Measurements from ENCODE around the gene CLP1.
"Not testable (repeated sequence)": the region's sequence is repeated elsewhere in the genome, so short reads cannot be mapped to it uniquely, and the experiment has no call there.

The CLP1 gene

DNA sequence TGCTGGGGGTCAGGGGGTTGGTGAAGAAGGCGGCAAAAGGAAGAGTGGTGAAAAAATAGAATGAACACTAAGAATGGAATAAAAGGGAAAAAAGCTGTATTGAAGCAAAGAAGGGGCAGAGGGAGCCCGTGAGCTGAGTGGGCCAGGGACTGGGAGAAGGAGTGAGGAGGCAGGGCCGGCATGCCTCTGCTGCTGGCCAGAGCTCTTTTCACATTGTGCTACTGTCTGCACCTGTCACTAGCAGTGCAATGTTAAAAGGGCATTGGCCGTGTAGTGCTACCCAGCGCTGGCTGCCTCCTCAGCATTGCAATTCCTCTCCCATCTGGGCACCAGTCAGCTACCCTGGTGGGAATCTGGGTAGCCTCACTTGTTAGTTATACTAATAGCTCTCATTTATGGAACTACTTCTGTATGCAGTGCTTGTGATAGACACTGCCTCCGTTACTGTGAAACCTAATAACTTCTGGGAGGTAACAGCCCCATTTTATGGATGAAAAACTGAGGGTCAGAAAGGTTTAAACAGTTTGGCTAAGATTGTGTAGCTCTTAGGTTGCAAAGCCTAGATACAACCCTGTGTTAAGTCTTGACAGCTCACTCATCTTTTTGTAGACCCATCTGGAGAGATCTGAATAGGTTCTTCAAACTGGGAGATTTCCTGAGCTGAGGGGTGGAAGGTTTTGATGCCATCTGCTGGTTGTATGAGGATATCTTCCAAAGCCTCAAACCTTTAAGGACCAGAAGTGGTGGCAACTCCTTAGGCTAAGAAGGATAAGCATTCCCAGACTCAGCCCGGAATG is 16.4 kb upstream of the CLP1 start:
- DNase-seq (ENCODE audit: low spot score): peak; percentile 71

DNA sequence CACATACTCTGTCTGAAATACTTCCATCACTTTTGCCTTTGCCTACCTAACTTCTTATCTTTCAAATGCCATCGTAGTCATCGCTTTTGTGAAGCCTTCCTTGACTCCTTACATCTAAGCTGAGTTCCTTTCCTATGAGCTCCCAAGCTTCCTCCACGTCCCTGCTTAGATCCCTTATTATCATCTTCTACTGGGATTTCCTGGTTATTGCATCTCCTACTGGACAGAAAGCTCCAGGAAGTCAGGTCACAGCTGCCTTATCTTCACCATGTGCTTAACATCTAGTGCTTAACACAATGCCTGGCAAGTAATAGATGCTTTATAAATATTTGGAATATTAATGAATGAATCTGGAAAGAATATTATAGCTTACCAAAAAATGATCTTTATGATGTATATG is 13.8 kb upstream of the CLP1 start:
- DNase-seq (ENCODE audit: low spot score): no peak

DNA sequence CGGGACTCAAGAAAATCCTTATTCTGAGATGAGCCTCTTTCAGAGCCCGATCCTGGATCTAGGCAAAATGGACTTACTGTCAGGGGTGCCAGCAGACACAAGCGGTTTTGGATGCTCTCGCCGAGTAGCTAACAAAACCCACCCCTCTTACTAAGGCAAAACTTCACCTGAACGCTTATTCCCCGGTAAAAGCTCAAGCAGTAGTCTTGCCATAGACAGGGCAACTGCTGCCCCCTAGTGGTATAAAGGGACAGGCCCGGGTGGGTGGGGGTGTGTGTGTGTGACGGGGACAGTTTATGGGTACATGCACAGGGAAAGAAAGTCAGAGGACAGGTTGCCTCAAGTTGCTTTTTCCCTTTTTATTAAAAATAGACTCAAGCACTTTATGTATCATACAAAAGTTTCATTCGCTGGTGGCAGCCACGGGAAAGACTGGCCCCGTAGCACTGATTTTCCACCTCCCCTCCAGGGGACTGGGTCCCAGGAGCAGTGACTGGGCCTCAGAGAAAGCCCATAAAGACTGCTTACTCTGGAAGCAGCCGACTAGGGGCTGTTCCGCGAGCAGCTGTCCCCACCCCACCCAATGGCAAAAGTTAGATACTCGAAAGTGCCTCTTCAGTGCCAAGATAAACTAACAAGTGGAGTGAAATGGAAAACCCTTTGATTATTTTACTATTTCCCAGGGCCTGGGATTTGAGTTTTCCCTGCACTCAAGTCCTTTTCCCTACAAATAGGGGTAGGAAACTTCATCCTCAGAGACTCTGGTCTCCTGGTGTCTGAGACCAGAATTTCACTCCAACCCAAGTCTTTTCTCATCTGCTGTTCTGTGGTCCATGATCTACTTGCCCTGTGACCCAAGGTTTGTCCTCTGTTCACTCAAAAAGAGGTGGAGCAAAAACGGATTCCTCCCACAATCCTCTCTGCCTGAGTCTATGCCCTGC is 12.5 kb upstream of the CLP1 start:
- peak; percentile 82 for DNase-seq (ENCODE audit: low spot score)

DNA sequence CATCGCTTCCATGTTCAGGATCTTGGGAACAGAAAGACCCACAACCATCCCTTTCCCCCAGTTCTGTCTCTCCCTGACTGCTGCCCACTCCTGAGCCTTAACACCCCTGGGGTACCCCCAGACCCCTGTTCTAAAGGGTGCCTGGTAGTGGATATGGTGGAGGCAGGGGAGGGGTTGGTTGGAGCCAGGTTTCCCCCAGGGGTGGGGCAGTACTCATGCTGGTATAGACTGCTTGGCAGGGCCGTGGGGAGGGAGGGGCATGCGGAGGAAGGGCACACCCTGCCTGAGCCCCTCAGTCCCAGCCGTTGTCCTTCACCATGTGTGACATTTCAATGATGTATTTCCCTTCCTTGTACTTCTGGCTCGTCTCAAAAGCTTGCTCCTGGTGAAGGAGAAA is 11.9 kb upstream of the CLP1 start:
- DNase-seq (ENCODE audit: low spot score): no peak

DNA sequence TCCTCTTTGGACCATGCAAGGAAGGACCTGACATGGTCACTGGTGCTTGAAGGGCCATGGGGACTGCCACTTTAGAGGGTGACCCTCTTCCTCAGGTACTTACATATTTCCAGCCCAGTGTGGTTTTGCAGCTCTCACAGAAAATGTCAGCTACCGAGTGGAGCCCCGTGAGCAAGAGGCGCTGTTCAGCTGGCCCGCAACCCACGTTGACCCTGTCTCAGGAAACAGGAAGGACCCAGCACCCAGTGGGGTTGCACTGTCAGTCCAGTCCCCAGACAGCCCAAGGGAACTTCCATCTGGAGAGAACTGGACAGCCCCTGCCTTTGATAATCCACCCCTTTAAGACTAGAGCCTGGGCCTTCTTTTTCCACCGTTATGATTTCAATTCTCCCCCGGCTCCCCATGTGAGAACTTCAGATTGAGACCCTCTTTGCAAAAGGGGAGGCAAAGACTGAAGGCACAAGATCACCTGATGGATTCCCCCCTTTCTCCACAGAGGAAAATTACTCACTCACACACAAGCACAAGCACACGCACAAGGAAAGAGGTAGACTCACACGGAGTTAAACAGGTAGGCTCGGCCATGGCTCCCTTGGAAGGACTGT is 11.3 kb upstream of the CLP1 start:
- no peak for DNase-seq (ENCODE audit: low spot score)

DNA sequence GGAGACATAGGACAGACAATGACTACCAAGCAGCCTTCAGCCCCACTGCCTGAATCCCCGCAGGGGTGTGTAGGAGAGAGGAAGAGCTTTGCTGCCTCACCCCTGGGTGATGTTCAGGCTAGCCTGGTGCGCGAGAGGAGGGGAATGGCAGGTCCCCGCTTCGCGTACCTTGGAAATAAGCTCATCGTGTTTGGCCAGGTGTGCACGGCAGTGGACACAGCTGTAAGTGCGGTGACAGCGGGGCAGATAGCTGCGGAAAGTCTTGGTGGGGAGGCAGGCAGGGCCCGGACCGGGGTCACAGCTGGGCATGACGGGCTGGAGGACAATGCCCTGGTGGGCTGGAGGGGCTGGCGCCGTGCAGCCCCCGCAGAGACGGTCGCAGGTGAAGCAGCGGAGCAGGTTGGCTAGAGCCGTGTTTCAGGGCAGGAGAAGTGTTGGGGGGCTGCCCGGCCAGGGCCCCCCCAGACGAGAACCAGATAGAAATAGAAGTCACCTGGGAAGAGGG is 10.7 kb upstream of the CLP1 start:
- no peak for DNase-seq (ENCODE audit: low spot score)

DNA sequence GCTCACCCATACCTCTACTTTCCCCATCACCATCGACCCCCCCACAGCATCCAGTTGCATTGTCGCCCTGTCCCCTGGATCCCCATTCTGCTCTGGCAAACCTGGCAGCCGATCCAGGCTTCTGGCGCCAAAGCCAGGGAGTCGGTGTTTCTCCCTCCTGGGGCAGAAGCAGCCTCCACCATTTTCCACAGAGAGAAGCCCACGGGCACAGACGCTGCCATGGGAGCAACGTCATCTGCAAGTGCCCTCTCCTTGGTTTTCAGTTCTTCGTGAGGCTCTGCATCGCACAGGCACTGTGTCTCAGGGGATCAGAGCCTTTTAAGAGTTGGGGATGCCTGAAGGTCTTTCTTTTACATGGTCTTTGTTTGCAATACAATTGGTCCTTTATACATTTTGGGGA is 10.2 kb upstream of the CLP1 start:
- no peak for DNase-seq (ENCODE audit: low spot score)

DNA sequence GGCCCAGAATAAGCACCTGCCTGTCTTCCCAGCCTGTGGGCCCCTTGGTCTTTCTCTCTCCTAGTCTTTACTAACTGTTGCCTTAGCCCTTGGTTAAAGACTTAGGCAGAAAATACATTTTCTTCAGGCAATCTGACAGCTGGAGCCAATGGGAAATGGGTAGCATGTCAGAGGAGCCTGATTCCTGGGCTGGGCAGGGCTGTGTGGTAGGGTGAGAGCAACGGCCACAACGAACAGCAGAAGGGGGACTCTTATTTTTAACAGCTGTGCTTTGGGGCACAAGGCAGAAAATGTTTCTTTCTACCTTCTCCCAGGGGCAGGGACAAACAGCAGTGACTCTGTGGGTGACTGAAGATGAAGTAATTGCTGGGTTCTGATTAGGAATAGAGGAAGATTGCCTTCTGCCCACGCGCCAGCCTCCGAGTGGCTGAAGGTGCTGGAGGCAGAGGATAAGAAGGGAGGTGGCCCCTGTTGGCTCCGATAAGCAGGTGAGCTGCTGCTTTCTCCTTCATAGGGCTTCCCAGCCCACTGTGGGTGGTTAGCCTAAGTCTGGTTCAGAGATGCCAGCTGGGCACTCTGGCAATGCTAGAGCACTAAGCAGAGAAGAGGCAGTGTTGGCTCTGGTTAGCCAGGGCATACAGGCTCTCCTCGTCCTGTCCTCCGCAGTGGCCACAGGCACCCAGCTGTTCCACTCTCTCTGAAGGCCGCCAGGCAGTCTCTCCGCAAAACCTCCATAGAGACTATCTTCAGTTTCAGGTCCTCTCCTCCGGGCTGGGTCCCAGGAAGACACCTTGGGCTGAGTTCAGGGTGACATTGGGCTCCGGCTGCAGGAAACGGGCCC is 9.4 kb upstream of the CLP1 start:
- peak; percentile 38 for DNase-seq (ENCODE audit: low spot score)

DNA sequence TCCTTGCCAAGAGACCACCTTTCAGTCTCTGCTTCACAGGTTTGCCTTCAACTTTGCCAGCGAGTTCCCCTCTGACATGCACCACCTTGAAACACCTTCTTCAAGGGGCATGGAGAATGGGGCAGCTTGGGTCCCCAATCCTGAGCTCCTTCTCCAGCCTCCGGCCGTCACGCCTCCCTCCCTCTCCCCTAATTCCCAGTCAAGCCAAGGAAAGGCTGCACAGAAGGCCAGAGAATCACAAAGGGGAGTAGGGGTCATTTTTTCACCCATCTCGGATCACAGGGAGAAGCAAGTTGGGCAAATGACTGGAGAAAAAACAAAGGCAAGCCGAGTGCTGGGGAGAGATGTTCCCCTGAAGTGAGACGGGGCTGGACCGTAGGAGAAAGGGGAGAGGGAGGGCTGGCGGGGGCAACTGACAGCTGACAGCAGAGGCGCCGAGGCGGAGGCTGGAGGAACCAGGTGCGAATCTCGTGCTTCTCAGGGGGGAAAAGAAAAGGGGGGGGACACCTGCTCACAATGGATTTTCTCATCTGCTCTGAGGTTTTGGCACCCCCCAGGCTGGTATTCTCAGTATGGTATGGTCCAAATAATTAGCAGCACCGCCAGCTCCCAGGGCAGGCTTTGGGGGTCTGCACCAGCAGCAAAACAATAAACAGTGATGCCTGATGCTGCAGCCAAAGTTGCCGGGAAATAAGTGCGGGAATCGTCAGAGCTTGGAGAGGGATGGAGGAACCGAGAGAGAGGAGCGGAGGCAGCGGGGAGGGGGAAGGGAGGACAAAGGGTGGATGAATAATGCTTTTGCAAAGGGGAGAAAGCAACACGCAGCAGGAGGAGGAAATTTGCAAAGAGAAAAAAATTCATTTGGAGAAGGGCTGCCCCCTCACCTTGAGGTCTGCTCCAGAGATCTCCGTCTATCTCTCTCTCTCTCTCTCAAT is 8.5 kb upstream of the CLP1 start:
- DNase-seq (ENCODE audit: low spot score): peak; percentile 57

DNA sequence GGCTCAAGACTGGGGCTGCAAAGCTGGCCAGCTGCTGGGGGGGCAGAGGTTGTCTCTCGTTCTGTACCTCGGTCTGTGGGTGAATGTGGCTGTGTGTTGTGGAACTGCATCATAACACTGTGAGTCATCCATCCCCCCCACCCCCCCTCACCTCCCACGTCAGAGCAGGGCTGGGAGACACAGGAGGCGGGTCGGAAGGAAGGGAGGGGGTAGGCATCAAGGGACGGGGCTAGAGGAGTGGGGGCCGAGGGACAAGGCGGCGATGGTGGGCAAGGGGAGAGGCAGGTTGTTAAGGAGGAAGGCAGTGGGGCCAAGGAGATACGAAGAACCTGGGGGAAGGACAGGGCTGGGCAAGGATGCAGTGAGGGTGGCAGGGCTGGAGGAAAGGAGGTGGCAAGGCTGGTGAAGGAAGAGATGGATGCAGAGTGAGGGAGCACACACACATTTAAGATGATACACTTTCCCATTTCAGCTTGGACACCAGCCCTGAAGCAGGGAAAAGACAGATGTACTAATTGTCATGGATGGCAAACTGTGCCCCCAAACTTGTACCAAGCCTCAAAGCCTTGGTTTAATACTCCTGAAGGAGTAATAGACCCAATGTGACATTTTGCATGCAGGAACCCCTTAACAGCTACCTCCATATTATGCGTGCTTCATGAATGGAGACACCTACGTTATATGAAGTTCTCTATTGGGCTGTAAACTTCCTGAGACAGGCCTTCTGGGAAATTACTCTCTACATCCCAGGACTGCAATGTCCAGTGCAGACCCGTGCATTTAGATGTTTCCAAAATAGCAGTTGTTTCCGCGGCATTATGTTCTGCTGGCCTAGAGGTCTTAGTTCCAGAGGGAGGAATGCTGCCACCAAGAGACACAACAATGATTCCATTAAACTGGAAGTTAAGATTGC is 7.5 kb upstream of the CLP1 start, which contains the start of gene YPEL4:
Gene YPEL4 (minus strand): TSS at position 87 of the 913 bp plus-strand sequence. CDS start 2,805 bp downstream, outside the sequence.
- peak; percentile 91 for DNase-seq (ENCODE audit: low spot score)

DNA sequence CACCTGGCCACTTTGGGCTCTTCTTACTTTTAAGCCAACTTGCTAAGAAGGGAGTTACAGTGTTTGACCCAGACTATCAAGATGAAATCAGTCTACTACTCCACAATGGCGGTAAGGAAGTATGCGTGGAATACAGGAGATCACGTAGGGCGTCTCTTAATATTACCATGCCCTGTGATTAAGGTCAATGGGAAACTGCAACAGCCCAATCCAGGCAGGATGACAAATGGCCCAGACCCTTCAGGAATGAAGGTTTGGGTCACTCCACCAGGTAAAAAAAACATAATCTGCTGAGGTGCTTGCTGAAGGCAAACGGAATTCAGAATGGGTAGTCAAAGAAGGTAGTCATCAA is 6.8 kb upstream of the CLP1 start:
- no peak for DNase-seq (ENCODE audit: low spot score)

DNA sequence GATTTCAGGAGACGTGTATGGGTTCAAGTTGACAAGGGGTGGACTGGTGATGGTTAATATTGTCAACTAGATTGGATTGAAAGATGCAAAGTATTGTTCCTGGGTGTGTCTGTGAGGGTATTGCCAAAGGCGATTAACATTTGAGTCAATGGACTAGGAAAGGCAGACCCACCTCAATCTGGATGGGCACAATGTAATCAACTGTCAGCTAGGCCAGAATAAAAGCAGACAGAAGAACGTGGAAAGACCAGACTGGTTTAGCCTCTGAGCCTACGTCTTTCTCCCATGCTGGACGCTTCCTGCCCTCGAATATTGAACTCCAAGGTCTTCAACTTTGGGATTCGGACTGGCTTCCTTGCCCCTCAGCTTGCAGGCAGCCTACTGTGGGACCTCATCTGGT is 6.2 kb upstream of the CLP1 start:
- DNase-seq (ENCODE audit: low spot score): no peak

DNA sequence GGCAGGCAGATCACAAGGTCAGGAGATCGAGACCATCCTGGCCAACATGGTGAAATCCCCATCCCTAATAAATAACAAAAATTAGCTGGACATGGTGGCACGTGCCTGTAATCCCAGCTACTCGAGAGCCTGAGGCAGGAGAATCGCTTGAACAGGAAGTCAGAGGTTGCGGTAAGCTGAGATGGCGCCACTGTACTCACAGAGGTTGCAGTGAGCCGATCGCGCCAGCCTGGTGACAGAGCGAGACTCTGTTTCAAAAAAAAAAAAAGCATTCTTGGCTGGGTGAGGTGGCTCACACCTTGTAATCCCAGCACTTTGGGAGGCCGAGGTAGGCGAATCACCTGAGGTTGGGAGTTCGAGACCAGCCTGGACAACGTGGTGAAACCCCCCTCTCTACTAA is 5.3 kb upstream of the CLP1 start:
- not testable (repeated sequence) for DNase-seq (ENCODE audit: low spot score)

DNA sequence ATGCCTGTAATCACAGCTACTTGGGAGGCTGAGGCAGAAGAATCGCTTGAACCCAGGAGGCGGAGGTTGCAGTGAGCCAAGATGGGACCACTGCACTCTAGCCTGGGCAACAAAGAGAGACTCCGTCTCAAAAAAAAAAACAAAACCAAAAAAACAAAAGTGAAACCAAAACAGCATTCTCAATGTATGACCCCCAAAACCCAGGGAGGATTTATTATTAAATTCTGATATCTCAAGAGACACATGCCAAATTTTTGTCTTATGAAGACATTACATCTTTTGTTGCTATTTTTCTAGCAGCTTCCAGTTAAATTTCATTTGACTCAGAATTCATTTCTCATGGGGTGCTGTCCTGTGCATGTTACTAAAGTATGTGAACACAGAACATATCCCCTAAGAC is 4.9 kb upstream of the CLP1 start:
- no peak for DNase-seq (ENCODE audit: low spot score)

DNA sequence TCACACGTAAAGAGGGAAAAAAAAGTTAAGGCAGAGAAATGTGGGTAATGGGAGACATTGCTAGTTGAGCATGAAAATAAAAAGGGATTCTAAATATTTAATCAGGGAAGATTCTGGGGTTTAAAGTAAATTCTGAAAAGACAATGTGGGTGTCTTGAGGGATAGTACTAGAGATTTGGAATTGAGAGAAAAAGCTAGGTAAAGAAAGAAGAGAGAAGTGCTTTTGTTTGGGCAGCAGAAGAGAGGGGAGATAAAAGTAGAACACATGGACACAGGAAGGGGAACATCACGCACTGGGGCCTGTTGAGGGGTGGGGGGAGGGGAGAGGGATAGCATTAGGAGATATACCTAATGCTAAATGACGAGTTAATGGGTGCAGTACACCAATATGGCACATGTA is 4.4 kb upstream of the CLP1 start:
- no peak for DNase-seq (ENCODE audit: low spot score)

DNA sequence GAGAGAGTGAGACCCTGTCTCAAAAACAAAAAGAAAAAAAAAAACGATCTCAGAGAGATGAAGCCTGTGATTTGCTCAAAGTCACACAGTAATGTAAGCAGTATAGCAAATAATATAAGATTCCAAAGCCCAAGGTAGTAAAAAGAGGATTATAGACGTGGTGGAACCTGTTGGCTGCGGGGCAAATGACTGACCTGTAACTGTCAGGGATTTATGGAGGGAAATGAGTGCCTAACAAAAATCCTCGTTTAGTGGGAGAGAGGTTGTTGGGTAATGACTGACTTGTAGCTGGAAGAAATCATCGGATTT is 723 bp upstream of the CLP1 start:
- DNase-seq (ENCODE audit: low spot score): no peak

DNA sequence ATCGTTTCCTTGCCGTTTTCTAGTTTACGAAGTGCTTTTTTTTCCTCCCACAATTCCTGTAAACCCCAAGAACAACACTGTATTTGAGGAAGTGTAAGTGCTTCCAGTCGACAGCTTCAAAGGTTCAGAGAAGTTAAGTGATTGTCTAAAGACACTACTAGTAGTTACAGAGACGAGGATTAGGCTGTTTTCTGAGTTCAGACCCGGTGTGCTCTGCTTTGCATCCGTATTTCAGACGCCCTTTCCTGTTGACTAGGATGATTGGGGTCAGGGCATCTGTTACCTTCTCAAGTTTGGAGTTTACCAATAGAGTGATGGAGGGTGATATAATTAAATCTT is 430 bp downstream of the CLP1 start:
- no peak for DNase-seq (ENCODE audit: low spot score)

DNA sequence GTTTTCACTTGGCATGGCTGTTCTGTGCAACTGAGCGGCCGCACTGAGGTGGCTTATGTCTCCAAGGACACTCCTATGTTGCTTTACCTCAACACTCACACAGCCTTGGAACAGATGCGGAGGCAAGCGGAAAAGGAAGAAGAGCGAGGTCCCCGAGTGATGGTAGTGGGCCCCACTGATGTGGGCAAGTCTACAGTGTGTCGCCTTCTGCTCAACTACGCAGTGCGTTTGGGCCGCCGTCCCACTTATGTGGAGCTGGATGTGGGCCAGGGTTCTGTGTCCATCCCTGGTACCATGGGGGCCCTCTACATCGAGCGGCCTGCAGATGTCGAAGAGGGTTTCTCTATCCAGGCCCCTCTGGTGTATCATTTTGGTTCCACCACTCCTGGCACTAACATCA is 2.1 kb downstream of the CLP1 start:
- no peak for DNase-seq (ENCODE audit: low spot score)

DNA sequence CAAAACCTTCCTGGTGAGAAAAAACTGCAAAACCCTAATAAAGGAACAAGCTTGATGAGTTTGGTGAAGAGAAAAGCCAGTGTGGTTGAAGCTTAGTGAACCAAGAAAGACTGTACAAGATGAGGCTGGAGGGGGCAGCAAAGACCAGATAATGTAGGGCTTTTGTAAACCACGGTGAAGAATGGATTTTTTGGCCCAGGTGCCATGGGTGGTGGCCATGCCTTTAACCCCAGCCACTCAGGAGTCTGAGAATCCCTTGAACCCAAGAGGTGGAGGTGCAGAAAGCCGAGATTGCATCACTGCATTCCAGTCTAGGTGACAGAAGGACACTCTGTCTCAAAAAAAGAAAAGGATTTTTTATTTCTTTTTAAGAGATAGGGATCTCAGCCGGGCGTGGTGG is 5.3 kb downstream of the CLP1 start:
- DNase-seq (ENCODE audit: low spot score): no peak

DNA sequence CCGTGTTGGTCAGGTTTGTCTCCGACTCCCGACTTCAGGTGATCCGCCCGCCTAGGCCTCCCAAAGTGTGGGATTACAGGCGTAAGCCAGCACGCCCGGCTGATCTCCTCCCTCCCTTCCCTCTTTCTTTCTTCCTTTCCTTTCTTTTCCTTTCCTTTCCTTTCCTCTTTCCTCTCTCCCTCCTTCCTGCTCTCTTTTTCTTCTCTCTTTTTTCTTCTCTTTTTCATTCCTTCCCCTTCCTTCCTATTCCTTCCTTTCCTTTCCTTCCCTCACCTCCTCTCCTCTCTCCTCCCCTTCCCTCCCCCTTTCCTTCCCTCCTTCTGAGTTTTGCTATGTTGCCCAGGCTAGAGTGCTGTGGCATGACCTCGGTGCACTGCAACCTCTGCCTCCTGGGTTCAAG is 6.4 kb downstream of the CLP1 start:
- no peak for DNase-seq (ENCODE audit: low spot score)
